Pancreas (tissue), 10 donors: ENCODE data around the gene MARCHF9. TPM values are rescaled to one million over a fixed set of nuclear protein-coding genes. Genes with fewer than 3 reads are reported as not detected.
A peak's percentile ranks its signal among the peaks of the same experiment; 100 is the strongest.

ENCODE experiments used
- ATAC-seq, 4 donors: fragments of 200-7000 bp; cut with Tn5 transposase; one replicate each; pipeline versions ENCODE4 v1.8.0 to v1.9.1; 2020; ENCODE audit warnings: mild to moderate bottlenecking in 4 of 4, moderate library complexity in 4 of 4
- DNase-seq, 6 donors: peaks; one replicate each; pipeline ENCODE4 v3.0.0-alpha.2; 2020
- FAIRE-seq: peaks from 2 replicates; lab custom pipeline; 2012; peaks lifted over from hg19 to GRCh38; lab: Jason Lieb, UNC
- H3K27ac ChIP-seq, 4 donors: fragments of 200-600 bp; sonication (generic); 1 replicate in 3 of 4; 2 replicates in 1 of 4; pipeline versions ENCODE4 v1.5.0 to v1.8.0; 2020
- H3K27me3 ChIP-seq, 4 donors: fragments of 200-600 bp; one replicate each; pipeline ENCODE4 v1.8.0; 2021
- H3K36me3 ChIP-seq, 3 donors: fragments of 200-600 bp; sonication (generic) in 1 of 3; one replicate each; pipeline versions ENCODE4 v1.5.0 to v1.8.0; 2020 to 2021
- H3K4me1 ChIP-seq, 3 donors: fragments of 200-600 bp; one replicate each; pipeline ENCODE4 v1.8.0; 2021
- H3K4me3 ChIP-seq, 4 donors: fragments of 200-600 bp; sonication (generic) in 2 of 4; one replicate each; pipeline versions ENCODE4 v1.5.0 to v1.8.0; 2020 to 2021
- H3K9me3 ChIP-seq, 4 donors: fragments of 200-600 bp; one replicate each; pipeline ENCODE4 v1.8.0; 2021
- WGBS, 2 donors: extraction: QIAGEN DNeasy Blood & Tissue Kit; methylation state at CpG; one replicate each; pipeline ENCODE4 v1.1.7; 2013; 5-methylcytosine and 5-hydroxymethylcytosine counted together
- intact Hi-C, 3 donors: fragments of 100-400 bp; cut with DNase I; formaldehyde crosslinking; loops; one replicate each; pipeline versions ENCODE4 v1.11.1 to v1.14.2; 2022
- polyA plus RNA-seq, 2 donors: library from polyadenylated mRNA; stranded (reverse); fragments of 200-250 nt; gene quantifications; one replicate each; pipeline ENCODE4 v1.2.3, GENCODE V29; 2013
- total RNA-seq, 6 donors: library from RNA; stranded (reverse); fragmentation: NEBNext Ultra II Directional in 4 of 6; extraction: Animal tissue kit (Norgen Biotek cat#: 25700) in 4 of 6; gene quantifications; one replicate each; pipeline versions ENCODE4 v1.2.1 to v1.2.4, GENCODE V29; 2021 to 2023
- TF ChIP-seq, protein P1 (sequence below), 4 donors: fragments of 200-600 bp; sonication (generic) in 3 of 4; IDR thresholded peaks; one replicate each; pipeline versions ENCODE4 v1.5.0 to v1.8.0; 2021; ENCODE audit warnings: antibody characterized with exemption in 4 of 4
- donor health status: healthy with polysubstance abuse.
- donor health status: DM: no; HTN: no; CAD: no; lungs with moderate emphysema.
- donor health status: DM: no; HTN: no; CAD: no.
- donor health status: control.
- donor health status: control.
- donor health status: Bipolar disorder and iron deficiency.
- donor health status: DM: yes; HTN: yes; CAD: no.
- donor health status: DM: no; HTN: no; CAD: no.
- donor health status: DM: no; HTN: no; CAD: no.
- donor health status: DM: yes; HTN: yes; CAD: no.

The MARCHF9 gene
- total and polyA plus RNA-seq, 8 donors, result 6.7 to 32.5 (median 8.0) TPM

DNA sequence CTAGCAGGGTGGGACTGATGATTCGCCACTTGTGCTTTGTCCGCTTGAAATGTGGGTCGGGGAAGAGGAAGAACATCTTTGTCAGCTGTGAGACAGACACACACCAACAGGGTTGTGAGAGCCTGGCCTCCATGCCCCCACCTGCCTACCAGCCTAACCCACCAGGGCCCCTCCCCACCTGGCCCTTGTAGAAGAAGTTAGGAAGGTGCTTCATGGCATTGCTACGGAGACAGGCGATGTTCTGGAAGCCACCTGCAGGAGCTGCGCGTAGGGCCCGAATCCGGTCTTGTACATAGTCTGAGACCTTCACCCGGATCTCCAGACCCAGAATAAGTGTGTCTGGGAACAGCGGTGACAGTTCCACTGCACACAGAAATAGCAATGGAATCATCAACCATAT, 14.7 kb downstream of the MARCHF9 start:
- Histone ChIP-seq H3K4me1 (peaks cover 13 to 20% (median 15%) of the 10 kb centered on the region in 3 donors), H3K4me3 (no peak overlapping the region), H3K9me3 (no peaks in the 10 kb centered on the region), H3K27ac (no peak overlapping the region), H3K36me3 (no peaks in the 10 kb centered on the region), H3K27me3 (no peaks in the 10 kb centered on the region)
- TF ChIP-seq, protein P1, sequence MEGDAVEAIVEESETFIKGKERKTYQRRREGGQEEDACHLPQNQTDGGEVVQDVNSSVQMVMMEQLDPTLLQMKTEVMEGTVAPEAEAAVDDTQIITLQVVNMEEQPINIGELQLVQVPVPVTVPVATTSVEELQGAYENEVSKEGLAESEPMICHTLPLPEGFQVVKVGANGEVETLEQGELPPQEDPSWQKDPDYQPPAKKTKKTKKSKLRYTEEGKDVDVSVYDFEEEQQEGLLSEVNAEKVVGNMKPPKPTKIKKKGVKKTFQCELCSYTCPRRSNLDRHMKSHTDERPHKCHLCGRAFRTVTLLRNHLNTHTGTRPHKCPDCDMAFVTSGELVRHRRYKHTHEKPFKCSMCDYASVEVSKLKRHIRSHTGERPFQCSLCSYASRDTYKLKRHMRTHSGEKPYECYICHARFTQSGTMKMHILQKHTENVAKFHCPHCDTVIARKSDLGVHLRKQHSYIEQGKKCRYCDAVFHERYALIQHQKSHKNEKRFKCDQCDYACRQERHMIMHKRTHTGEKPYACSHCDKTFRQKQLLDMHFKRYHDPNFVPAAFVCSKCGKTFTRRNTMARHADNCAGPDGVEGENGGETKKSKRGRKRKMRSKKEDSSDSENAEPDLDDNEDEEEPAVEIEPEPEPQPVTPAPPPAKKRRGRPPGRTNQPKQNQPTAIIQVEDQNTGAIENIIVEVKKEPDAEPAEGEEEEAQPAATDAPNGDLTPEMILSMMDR (IDR thresholded peaks at IDR 0.05), result no peak
- intact Hi-C loops, result no loop called here
- ATAC-seq, result no peak
- DNase-seq, result no peak
- FAIRE-seq, result no peak
- 91 to 94% methylated on average over 11 of the region's 11 CpGs for WGBS, 2 donors

DNA sequence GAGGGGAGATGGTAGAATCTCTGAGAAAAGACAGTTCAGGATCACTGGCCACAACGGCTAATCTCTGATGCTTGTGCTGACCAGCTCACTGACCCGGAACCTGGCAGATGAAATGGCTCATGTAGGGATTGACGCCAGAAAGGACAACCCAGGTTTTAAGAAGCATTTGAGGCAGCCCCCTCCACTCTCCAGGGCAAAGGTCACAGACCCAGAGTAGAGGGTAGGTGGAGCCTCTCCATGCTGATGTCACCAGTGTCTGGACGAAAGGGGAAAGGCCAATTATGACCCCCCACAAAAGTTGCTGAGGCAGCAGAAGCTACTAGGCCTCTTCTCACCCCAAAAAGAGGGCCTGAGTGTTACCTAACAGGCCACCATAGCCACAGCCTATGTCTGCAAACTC, 15.8 kb downstream of the MARCHF9 start:
- 64 to 72% methylated on average over 4 of the region's 4 CpGs for WGBS, 2 donors
- Histone ChIP-seq H3K9me3 (no peaks in the 10 kb centered on the region), H3K4me3 (peak overlapping the region in 1 of 4 donors; percentile 69), H3K27me3 (no peaks in the 10 kb centered on the region), H3K36me3 (no peaks in the 10 kb centered on the region), H3K27ac (no peak overlapping the region), H3K4me1 (peaks cover 13 to 21% (median 15%) of the 10 kb centered on the region in 3 donors)
- no peak for DNase-seq
- TF ChIP-seq, protein P1 (IDR thresholded peaks at IDR 0.05), result no peak
- FAIRE-seq, result no peak
- no peak for ATAC-seq
- intact Hi-C loops, result no loop called here

DNA sequence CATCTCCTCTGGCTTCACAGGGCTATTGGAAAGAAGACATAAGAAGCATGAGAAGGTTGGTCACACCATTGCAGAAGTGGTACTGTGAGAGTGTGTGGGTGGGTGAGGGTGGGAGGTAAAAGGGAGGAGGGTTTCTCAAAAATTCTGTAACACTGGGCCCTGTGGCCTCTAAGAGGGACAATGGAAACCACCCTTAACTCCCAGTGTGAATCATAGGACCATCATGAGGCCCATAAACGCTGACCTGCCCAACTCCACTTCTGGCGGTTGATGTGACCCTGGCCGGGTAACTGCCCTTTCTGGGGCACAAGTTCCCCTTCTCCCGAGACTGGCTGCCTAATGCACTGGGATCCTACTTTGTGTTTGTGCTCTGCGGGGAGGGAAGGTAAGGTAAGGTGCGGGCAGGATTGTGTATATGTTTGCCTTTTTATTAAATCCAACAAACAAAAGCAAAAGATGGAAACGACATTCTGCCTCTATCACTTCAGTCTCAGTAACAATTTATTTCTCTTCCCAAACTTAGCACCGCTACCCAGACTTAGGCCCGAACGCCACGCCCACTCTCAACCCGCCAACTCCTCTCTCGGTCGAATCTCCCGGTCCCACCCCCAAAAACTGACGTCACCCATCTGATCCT, 16.5 kb downstream of the MARCHF9 start:
- DNase-seq (peak; percentile 84 to 93 (median 90)), FAIRE-seq (no peak), ATAC-seq (peak; percentile 66 to 83 (median 78))
- Histone ChIP-seq H3K27me3 (no peaks in the 10 kb centered on the region), H3K9me3 (no peaks in the 10 kb centered on the region), H3K4me3 (peak overlapping the region; percentile 69 to 97 (median 80)), H3K36me3 (no peaks in the 10 kb centered on the region), H3K27ac (peak overlapping the region; percentile 87 to 95 (median 92)), H3K4me1 (peaks cover 10 to 20% (median 13%) of the 10 kb centered on the region in 3 donors)
- intact Hi-C loops, result no loop called here
- 1 to 3% methylated on average over 16 of the region's 16 CpGs for WGBS, 2 donors
- TF ChIP-seq, protein P1 (IDR thresholded peaks at IDR 0.05), result no peak

DNA sequence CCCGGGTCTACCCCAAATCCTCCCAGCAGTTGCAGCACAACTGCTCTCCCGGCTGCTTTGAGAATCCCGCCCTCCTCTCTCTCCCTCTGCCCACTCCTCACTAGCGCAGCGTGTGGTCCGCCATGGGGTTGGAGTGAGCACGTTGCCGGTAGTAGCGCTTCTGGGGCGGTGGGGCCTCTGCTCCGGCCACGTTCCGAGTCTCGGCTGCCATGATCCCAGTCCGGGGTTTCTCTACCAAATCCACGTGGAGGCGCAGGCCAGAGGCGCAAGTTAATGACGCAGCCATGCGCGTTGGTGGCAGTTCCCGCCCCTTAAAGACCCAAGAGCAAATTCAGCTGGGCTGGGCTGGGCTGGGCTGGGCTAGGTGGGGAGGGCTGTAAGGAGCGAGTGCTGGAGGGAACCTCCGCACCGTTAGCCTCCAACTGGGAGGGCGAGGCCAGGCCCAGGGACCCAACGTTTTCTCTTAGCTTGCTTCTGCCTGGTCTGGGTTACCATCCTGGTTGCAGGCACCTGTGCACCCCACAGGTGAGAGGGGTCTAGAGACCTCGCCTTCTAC, 17.0 kb downstream of the MARCHF9 start, which contains the start of gene METTL1:
Gene METTL1, minus strand, starts transcription at position 233 of the 556 bp plus-strand sequence. Its CDS starts 22 bp downstream, at position 211.
- TF ChIP-seq, protein P1 (IDR thresholded peaks at IDR 0.05), result no peak
- Histone ChIP-seq H3K9me3 (no peaks in the 10 kb centered on the region), H3K27ac (peak within 1 kb of the TSS; percentile 87 to 95 (median 92)), H3K4me3 (peak within 1 kb of the TSS; percentile 69 to 97 (median 80)), H3K27me3 (no peaks in the 10 kb centered on the region), H3K4me1 (peaks cover 7 to 14% (median 8%) of the 10 kb centered on the region in 3 donors), H3K36me3 (no peaks in the 10 kb centered on the region)
- peak; percentile 92 to 97 (median 94) for DNase-seq
- FAIRE-seq, result no peak
- WGBS, 2 donors, result 0% methylated on average over 28 of the region's 28 CpGs
- intact Hi-C loops, result no loop called here
- ATAC-seq, result peak; percentile 91 to 97 (median 92)
